NCI-H345 (cell line): ENCODE results near the gene PRRT1B.

Experiments used
- DNase-seq: peaks from one replicate; lab custom pipeline; 2025; lab: John Stamatoyannopoulos, UW

PRRT1B gene

GRCh38 chr9:131597246-131597645 is 51.9 kb downstream of the PRRT1B start:
- no peak for DNase-seq

DNA sequence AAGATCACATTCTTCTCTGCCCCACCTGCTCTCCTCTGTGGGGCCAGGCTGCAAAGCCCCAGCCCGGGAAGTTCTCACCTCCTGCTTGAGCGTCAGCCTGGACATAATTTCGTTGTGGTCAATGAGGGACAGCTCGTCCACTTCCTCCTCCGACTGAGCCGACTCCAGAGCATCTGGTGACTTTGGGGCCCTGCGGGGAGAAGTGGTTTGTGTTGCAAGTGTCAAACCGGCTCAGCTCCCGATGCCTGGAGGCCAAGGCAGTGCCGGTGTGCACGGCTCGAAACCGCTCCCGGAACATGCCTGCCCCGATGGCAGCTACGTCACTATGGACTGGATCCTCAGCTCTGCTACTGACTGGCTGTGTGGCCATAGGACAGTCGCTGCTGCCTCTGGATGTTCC is 52.8 kb downstream of the PRRT1B start:
- no peak for DNase-seq

GRCh38 chr9:131601683-131602181 is 56.4 kb downstream of the PRRT1B start:
- DNase-seq: no peak

- no peak for DNase-seq
Observed at GRCh38 chr9:131603199-131603598, 57.9 kb downstream of the PRRT1B start.

GRCh38 chr9:131603711-131604439 is 58.6 kb downstream of the PRRT1B start:
- DNase-seq: no peak

DNA sequence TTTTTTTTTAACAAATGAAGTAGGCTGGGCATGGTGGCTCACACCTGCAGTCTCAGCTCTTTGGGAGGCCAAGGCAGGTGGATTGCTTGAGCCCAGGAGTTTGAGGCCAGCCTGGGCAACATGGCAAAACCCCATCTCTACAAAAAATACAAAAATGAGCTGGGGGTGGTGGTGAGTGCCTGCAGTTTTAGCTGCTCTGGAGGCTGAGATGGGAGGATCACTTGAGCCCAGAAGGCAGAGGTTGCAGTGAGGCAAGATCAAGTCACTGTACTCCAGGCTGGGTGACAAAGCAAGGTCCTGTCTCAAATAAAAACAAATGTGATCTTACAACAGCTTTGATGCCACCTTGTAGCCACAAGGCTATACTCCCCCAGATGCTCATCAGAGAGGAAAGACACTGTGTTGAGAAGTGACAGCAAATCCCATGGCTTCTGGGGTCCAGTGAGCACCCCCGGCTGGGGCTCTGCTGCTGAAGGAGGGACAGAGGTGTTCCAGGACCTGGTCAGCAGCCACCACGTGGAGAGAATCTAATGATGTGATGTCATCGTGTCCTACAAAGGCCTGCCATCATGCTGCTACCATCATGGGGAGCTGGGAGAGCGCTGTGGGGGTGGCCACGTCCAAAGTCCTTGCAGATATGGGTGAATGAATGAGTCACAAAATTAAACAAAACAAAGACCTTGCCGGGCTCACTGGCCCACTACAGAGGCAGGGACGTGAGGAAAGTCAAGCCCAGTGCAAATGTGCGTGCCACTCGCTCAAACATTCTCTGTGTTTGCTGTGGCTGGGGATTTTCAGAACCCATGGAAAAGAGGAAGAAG is 60.7 kb downstream of the PRRT1B start:
- DNase-seq: no peak

GRCh38 chr9:131606896-131607567 is 61.7 kb downstream of the PRRT1B start:
- no peak for DNase-seq

- DNase-seq: no peak
Observed at GRCh38 chr9:131607591-131607990, 62.3 kb downstream of the PRRT1B start.

- DNase-seq: no peak
Observed at GRCh38 chr9:131608493-131609037, 63.2 kb downstream of the PRRT1B start.
